GM18511 (cell line): ENCODE results near the gene PIGV.
"Not testable (repeated sequence)": the region's sequence is repeated elsewhere in the genome, so short reads cannot be mapped to it uniquely, and the experiment has no call there.

Source experiments
- ATAC-seq: cut with Tn5 transposase; IDR thresholded peaks from one replicate; pipeline ENCODE4 v1.9.1; 2021; ENCODE audit warnings: mild to moderate bottlenecking, moderate library complexity; ENCODE audit not compliant: unreplicated experiment

The PIGV gene

DNA sequence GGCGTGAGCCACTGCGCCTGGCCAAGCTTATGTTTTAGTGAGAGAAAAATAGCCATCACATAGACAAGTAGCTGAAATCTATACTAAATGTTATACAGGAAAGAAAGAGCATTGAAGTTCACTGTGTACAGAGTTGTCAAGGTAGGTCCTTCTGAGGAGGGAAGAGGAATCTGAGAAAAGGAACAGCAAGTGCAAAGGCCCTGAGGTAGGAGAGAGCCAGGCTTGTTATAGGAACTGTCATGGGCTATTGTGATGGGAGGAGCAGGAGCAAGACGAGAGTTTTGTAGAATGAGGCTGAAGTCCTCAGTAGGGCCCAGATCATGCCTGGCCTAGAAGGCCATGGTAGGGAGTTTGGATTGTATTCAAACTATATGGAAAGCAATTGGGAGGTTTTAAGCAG, 43.3 kb downstream of the PIGV start:
- no peak for ATAC-seq

DNA sequence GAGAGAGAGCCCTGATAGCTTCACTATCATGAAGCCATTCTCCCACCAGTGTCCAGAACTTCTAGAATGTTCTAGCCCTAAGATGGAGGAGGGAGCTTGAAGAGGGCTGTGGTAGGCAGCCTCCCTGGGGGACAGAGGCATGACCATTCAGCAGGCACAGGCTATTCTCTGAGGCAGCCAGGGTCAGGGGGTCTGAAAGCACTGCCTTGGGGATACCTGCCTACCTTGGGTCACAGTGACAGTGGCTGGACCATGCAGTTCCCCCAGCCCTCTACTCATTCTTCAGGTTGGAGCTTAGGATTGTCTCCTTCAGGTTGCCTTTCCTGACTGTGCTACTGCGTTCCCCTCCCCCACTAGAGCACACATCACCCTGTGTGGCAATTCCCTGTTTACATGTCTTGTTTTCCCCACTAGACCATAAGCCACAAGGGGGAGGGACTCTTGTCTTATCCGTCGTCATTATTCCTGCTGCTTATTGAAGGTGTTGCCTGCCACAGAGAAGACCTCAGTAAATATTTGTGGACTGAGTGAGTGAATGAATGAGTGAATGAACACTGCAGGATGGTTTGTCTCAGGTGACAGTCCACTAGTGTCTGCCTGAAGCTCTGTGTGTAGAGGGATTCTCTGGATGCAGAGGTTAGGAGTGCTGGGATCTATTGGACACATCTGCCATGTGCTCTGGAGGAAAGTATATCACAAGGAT, 43.9 kb downstream of the PIGV start:
- ATAC-seq: no peak

GRCh38 chr1:26832249-26832960, 44.7 kb downstream of the PIGV start:
- no peak for ATAC-seq

- peak; percentile 86 for ATAC-seq
Measured at GRCh38 chr1:26833432-26834405, 46.0 kb downstream of the PIGV start.

DNA sequence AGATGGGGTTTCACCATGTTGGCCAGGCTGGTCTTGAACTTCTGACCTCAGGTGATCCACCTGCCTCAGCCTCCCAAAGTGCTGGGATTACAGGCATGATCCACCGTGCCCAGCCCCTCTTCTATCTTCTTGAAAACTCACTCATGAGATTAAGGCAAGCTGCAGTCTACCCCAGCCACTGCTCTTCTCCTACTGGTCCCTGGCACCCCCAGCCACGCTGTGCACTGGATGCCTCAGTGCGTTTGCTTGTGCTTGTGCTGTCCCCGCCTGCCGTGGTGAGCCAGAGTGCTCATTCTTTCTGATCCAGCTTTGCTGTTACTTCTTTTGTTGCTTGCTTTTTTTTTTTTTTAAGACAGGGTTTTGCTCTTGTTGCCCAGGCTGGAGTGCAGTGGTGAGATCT, 49.9 kb downstream of the PIGV start:
- not testable (repeated sequence) for ATAC-seq

DNA sequence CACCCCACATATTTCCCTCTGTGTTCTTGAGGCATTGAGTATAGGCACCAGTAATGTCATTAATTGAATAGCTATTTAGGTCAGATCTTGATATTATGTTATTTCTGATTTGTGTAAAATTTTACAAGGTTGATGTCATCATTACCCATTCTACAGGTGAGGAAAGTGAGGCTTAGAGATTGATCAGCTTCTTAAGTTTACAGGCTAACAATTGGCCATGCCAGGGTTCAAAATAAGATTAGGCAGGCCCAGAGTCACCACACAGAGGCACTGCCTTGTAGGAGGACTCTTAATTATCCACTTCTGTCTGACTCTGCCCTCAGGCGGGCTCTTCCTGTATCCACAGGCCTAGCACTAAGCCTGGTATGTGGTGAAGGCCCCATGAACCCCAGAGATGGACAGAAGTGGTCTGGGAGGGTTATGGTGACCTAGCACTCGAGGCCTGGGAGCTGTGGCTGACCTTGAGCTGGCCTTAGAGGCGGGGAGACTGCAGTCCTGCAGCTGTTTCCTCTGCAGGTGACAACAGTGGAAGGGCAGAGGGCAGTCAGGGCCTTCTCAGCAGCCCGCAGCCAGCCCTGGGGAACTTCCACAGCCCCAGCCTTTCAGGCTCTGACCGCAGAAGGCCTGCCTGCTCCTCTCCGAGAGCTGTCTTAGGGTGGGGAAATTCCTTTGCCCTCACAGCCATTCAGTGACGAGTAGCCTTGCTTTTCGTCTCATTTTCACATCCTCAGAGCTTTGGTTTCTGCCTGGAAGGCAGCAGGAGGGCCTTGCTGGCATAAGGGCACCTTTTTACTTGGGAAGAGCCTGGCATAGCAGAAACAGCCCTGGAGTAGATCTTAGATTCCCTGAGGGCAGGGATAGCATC, 51.0 kb downstream of the PIGV start:
- peak; percentile 91 for ATAC-seq

- peak; percentile 17 for ATAC-seq
Measured at GRCh38 chr1:26839339-26839722, 51.6 kb downstream of the PIGV start.

DNA sequence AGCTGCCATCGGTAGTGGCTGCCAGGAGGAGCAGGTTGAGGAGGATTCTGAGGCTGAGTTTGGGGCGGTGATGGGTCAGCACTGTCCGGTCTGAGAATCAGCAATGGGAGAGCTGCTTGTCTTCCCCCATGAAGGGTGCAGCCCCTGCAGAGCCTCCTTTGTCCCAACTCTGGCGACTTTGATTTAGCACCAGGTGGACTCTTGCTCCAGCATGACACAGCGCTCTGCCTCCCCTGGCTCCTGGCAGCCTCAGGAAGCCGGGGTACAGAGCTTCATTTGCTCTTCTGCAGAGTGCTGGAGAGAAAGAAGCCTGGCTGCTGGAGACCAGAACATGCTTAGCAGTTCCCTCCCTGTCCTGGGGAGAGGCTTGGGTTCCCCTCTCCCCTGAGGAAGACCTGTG, 52.0 kb downstream of the PIGV start:
- ATAC-seq: no peak

- no peak for ATAC-seq
Measured at GRCh38 chr1:26844424-26845196, 56.9 kb downstream of the PIGV start.

- ATAC-seq: not testable (repeated sequence)
Measured at GRCh38 chr1:26847826-26848225, 60.1 kb downstream of the PIGV start.
